LNCAP (cell line): ENCODE measurements around the gene MTCL1.

Experiments
- TF ChIP-seq, protein P1 (sequence below): fragments of 450-650 bp; IDR thresholded peaks from 2 replicates; pipeline ENCODE4 v1.5.1; 2017; ENCODE audit warnings: mild to moderate bottlenecking

MTCL1 gene

DNA sequence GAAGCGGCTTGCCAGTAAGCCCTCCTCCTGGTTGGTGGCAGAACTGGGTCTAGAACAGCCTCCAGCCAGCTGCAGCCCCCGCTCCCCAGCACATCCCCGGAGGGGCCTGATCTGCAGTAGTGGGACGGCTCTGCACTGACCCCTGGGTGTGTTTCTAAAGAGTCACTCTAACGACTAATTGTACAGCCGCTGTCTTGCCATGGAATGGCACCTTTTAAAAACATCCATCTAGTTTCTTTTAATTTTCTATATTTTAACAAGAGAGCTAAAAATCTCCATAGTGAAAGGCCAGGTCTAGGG is 82.0 kb downstream of the MTCL1 start:
- TF ChIP-seq, protein P1, sequence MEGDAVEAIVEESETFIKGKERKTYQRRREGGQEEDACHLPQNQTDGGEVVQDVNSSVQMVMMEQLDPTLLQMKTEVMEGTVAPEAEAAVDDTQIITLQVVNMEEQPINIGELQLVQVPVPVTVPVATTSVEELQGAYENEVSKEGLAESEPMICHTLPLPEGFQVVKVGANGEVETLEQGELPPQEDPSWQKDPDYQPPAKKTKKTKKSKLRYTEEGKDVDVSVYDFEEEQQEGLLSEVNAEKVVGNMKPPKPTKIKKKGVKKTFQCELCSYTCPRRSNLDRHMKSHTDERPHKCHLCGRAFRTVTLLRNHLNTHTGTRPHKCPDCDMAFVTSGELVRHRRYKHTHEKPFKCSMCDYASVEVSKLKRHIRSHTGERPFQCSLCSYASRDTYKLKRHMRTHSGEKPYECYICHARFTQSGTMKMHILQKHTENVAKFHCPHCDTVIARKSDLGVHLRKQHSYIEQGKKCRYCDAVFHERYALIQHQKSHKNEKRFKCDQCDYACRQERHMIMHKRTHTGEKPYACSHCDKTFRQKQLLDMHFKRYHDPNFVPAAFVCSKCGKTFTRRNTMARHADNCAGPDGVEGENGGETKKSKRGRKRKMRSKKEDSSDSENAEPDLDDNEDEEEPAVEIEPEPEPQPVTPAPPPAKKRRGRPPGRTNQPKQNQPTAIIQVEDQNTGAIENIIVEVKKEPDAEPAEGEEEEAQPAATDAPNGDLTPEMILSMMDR = no peak

DNA sequence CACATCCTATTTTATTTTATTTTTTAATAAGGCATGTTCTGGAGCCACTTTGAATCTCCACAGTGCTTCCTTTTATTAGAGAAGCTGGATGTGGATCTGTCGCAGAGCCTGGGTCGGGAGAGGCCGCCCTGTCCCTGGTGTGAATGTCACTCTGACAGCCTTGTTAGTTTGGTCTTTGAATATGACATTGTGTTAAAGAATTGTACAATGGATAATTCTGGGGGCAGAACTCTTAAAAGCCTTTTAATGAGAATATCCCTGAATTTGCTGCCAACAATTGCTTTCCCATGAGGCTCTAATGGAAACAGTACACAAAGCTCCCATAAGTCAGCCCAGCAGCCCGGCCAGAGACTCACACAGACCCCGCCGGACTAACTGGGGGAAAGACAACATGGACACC is 82.4 kb downstream of the MTCL1 start:
- TF ChIP-seq, protein P1 = no peak

DNA sequence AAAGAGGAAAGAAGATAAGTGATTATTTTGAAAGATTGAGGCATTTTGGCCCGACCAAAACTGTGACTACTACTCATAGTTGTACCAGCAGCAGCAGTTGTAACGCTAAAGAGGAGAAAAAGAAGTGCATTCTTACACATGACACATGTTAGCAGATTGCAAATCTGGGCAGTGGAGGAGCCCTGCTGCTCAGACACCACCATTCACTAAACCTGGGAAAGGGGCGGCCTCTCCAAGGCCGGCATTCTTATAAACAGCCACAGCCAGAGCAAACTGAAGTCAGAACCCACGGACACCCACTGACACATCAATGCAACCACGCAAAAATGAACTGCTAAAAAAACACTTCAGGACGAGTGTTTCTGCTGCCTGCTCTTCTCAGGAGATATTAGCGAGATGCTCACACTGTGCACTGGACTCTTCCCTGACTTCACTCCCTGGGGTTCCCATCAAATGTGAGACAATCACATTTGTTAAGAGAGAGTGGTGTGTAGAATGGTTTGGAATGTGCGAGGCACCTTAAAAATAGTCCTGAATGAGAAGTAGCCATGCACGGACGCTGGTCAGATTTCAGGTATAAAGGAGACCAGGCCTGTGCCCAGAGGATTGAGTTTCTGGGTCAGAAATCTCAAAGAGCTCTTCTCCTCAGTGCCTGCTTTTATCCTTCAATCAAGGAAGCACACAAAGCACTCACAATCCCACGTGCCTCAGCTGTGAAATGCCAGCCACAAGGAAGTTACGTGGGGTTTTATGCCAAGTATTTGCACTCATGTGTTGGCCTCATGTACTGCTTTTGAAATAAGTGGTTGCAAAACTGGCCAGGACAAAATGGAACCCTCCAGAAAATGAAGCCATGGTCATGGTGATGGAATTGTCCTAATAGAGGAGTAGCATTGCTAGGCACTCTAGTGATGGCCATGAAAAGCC is 83.4 kb downstream of the MTCL1 start:
- TF ChIP-seq, protein P1 = no peak

DNA sequence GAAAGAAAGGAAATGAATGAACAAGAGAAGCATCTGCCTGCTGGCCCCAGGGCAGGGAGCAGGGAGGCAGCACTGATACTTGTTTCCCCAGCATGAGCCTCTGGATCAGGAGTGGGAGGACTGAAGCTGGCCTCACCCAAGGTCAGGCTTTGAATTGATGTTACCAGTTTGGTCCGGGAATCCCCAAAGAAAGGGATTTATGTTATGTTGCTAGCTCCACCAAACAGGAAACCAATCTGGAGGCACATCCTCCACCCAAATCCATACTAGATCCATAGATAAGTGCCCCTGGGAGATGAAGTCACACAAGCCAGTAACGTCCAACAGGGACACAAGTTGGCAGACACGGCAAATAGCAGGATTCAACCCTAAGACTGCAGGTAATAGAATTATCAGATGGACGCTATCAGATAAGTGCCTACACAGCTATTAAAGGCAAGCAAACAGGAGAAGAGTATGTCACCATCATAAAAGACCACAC is 85.9 kb downstream of the MTCL1 start:
- TF ChIP-seq, protein P1 = no peak

DNA sequence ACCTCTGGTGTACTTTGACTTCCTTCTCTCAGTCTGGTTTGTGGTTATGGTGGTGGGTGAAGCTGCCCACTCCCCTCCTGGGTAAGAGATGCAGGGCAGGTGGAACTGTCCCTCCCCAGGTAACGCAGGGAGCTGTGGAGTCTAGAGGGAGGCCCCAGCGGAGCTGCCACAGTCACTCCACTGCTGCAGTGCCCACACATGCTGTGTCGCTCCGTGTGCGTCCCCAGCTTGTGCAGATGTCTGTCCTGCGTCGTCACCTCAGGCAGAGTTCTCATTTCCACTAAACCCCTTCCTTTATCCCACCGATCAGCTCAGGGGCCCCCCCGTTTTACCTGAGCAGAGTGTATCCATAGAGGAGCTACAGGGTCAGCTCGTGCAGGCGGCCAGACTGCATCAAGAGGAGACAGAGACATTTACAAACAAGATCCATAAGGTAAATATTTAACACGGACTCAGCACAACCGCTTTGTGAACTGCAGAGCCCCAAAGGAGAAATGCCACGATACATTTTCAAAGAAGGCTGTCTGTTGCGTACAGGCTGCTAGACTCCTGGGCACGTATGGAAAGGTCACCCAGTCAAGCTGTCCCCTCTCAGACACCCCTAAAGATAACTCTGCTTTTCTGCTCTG is 87.4 kb downstream of the MTCL1 start:
- TF ChIP-seq, protein P1 = no peak

DNA sequence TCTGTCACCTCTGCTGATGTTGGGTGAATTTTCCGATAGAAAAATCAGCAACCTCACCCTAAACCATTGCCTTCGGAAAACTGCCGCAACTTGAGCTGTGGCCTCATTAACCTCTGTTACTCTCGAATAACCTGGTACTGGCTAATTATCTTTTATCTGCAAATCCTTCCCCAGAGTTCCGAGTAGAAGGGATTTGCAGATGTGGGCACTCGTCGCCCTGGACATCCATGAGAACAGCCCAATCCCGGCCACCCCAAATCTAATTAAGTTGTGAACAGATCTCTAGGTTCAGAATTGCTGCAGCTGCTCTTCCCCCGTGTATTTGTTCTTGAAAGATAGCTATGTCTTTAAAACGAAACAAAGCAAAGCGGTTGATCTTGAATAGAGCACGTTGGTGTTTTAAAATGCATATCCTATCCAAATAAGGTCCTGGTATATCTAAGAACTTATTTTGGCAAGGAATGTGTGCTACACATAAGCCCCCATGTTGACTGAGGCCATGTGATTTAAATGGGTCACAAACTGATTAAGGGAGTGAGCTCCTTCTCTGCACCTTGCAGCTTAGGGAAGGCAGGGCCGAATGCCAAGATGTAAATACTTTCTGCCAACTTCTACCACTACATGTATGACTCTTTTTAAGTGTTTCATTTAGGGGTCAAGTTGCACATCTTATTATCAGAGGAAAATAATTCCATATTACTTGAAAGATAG is 88.2 kb downstream of the MTCL1 start:
- TF ChIP-seq, protein P1 = no peak

DNA sequence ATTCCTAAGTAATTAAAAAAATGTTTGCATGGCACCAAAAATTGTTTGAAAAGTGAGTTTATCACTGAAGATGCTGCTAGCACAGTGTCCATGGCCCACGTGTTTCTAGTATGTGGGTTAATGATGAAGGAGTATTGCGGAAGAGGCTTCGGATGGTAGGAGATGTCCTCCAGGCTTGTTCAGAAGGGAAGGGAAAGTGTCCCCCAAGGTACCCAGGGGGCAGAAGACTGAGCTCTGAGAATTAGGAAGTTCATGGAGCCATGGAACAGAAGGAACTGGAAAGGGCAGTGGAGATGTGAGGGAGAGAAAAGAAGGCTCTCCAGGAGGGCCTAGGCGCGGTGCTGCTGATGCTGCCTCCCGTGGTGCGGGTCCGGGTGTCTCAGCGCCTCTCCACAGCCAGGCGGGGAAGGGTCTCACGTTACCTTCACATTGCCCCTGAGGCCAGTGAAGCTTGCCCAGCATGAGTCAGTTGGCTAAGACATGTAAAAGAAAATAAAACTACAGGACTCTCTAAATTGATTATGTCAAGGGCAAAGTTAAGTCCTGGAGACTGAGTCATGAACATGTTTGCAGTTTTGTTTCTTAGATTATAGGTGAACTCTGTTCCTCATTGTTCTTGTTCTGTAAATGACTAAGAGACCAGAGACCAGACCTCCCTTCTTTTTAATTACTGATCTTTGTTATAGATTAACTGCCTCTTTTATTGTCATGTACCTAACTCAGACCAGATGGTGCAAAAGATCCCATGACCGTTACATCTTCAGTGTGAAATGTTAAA is 89.0 kb downstream of the MTCL1 start:
- TF ChIP-seq, protein P1 = no peak
